ENCODE measurements around the gene ISG15. TPM values are rescaled to one million over a fixed set of nuclear protein-coding genes. Genes with fewer than 3 reads are reported as not detected.

The ISG15 gene
- total and polyA plus RNA-seq, 2 of the 13 experiments (the other 11 are each of a cell fraction or from before 2014, with no cell fraction given): 42.1 to 54.9 TPM

DNA sequence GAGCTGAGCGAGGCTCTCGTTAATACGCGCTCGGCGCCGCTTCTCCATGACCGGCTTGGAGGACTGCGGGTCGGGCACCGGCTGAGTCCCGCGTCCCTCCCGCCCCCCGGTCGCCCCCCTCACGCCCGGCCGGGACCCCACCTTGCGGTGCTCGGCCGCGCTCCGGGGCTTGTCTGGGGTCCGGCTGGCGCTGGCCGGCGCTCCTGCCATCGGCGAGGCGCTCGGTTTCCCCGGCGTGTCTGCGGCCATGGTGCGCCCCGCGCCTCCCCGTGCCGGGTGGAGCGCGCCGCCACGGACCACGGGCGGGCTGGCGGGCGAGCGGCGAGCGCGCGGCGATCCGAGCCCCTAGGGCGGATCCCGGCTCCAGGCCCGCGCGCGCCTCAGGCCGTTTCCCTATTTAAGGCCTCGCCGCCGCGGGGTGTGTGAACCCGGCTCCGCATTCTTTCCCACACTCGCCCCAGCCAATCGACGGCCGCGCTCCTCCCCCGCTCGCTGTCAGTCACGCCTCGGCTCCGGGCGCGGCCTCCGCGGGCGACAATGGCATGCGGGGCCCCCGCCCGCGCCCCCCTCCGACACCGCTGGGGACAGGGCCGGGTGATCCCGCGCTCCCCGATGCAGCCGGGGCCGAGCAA lies 13.5 kb upstream of the ISG15 start, which contains the start of gene HES4 (continued):
- TF ChIP-seq, protein P1, sequence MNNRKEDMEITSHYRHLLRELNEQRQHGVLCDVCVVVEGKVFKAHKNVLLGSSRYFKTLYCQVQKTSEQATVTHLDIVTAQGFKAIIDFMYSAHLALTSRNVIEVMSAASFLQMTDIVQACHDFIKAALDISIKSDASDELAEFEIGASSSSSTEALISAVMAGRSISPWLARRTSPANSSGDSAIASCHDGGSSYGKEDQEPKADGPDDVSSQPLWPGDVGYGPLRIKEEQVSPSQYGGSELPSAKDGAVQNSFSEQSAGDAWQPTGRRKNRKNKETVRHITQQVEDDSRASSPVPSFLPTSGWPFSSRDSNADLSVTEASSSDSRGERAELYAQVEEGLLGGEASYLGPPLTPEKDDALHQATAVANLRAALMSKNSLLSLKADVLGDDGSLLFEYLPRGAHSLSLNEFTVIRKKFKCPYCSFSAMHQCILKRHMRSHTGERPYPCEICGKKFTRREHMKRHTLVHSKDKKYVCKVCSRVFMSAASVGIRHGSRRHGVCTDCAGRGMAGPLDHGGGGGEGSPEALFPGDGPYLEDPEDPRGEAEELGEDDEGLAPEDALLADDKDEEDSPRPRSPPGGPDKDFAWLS (CRISPR knock-in tag; IDR thresholded peaks at IDR 0.05; ENCODE audit: borderline replicate concordance): no peak
- TF ChIP-seq CENPBD1 (CRISPR knock-in tag; IDR thresholded peaks at IDR 0.05; ENCODE audit: borderline replicate concordance, low read depth): no peak
- no peak for TF ChIP-seq RNF2 (conservative IDR thresholded peaks at IDR 0.05; ENCODE audit: low read depth)
- TF ChIP-seq ZBTB2 (CRISPR knock-in tag; IDR thresholded peaks at IDR 0.05; ENCODE audit: low read depth): peak; percentile 98
- no peak for TF ChIP-seq ZBTB37 (CRISPR knock-in tag; IDR thresholded peaks at IDR 0.05)
- TF ChIP-seq, protein P2, sequence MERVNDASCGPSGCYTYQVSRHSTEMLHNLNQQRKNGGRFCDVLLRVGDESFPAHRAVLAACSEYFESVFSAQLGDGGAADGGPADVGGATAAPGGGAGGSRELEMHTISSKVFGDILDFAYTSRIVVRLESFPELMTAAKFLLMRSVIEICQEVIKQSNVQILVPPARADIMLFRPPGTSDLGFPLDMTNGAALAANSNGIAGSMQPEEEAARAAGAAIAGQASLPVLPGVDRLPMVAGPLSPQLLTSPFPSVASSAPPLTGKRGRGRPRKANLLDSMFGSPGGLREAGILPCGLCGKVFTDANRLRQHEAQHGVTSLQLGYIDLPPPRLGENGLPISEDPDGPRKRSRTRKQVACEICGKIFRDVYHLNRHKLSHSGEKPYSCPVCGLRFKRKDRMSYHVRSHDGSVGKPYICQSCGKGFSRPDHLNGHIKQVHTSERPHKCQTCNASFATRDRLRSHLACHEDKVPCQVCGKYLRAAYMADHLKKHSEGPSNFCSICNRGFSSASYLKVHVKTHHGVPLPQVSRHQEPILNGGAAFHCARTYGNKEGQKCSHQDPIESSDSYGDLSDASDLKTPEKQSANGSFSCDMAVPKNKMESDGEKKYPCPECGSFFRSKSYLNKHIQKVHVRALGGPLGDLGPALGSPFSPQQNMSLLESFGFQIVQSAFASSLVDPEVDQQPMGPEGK (CRISPR knock-in tag; IDR thresholded peaks at IDR 0.05): peak; percentile 99
- no peak for TF ChIP-seq ZNF567 (CRISPR knock-in tag; IDR thresholded peaks at IDR 0.05; ENCODE audit: borderline replicate concordance)
- no peak for TF ChIP-seq CREB3 (CRISPR knock-in tag; IDR thresholded peaks at IDR 0.05)
- TF ChIP-seq MAF1 (CRISPR knock-in tag; IDR thresholded peaks at IDR 0.05; ENCODE audit: borderline replicate concordance): no peak
- no peak for TF ChIP-seq THAP11 (CRISPR knock-in tag; IDR thresholded peaks at IDR 0.05)
- TF ChIP-seq EZH2 (conservative IDR thresholded peaks at IDR 0.05; ENCODE audit: low read depth, low read length): no peak
- TF ChIP-seq RBM22 (optimal IDR thresholded peaks at IDR 0.05; ENCODE audit: low read length): no peak
- TF ChIP-seq NCOA2 (CRISPR knock-in tag; IDR thresholded peaks at IDR 0.05): peak; percentile 10; the same call in 1 of the 2 replicates
- TF ChIP-seq, protein P3, sequence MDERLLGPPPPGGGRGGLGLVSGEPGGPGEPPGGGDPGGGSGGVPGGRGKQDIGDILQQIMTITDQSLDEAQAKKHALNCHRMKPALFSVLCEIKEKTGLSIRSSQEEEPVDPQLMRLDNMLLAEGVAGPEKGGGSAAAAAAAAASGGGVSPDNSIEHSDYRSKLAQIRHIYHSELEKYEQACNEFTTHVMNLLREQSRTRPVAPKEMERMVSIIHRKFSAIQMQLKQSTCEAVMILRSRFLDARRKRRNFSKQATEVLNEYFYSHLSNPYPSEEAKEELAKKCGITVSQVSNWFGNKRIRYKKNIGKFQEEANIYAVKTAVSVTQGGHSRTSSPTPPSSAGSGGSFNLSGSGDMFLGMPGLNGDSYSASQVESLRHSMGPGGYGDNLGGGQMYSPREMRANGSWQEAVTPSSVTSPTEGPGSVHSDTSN (CRISPR knock-in tag; IDR thresholded peaks at IDR 0.05): peak; percentile 77
- TF ChIP-seq, protein P4, sequence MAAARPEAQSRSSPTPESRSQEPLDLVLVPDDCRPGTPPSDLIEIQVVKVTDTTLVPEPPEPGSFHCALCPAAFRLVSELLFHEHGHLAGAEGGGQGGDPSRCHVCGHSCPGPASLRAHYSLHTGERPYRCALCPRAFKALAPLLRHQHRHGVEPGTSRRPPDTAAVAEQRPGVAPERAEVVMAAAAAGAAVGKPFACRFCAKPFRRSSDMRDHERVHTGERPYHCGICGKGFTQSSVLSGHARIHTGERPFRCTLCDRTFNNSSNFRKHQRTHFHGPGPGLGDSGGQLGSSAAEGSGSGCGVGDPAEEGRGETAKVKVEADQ (CRISPR knock-in tag; IDR thresholded peaks at IDR 0.05; ENCODE audit: borderline replicate concordance): no peak; the same call in 1 of the 2 replicates
- TF ChIP-seq MEIS2 (CRISPR knock-in tag; IDR thresholded peaks at IDR 0.05): no peak
- no peak for TF ChIP-seq GLI4 (CRISPR knock-in tag; IDR thresholded peaks at IDR 0.05; ENCODE audit: borderline replicate concordance)

Data from HepG2 (cell line).